Glutamatergic neuron (in vitro differentiated cells): Measurements from ENCODE around the gene STX16. TPM values are rescaled to one million over a fixed set of nuclear protein-coding genes. Genes with fewer than 3 reads are reported as not detected.

Source experiments
- DNase-seq: peaks from one replicate; pipeline ENCODE4 v3.0.0; 2022
- H3K27ac Mint-ChIP-seq: one replicate; pipeline ENCODE4 v1.8.0; 2020; ENCODE audit warnings: mild to moderate bottlenecking, mixed read lengths, inconsistent platforms; ENCODE audit not compliant: unreplicated experiment
- H3K27me3 Mint-ChIP-seq: one replicate; pipeline ENCODE4 v1.8.0; 2020; ENCODE audit warnings: mild to moderate bottlenecking, moderate library complexity, mixed read lengths, inconsistent platforms; ENCODE audit not compliant: unreplicated experiment
- H3K36me3 Mint-ChIP-seq: one replicate; pipeline ENCODE4 v1.8.0; 2020; ENCODE audit warnings: mild to moderate bottlenecking, mixed read lengths, inconsistent platforms; ENCODE audit not compliant: unreplicated experiment
- H3K4me1 Mint-ChIP-seq: one replicate; pipeline ENCODE4 v1.8.0; 2020; ENCODE audit warnings: mild to moderate bottlenecking, low read depth, mixed read lengths, inconsistent platforms; ENCODE audit not compliant: unreplicated experiment
- H3K4me3 Mint-ChIP-seq: one replicate; pipeline ENCODE4 v1.8.0; 2020; ENCODE audit warnings: mild to moderate bottlenecking, mixed read lengths, inconsistent platforms; ENCODE audit not compliant: unreplicated experiment
- H3K9me3 Mint-ChIP-seq: one replicate; pipeline ENCODE4 v1.8.0; 2020; ENCODE audit warnings: mild to moderate bottlenecking, moderate library complexity, mixed read lengths, inconsistent platforms; ENCODE audit not compliant: unreplicated experiment
- total RNA-seq: library from RNA; stranded (reverse); fragmentation: NEBNext Ultra II Directional; extraction: Animal tissue kit (Norgen Biotek cat#: 25700); gene quantifications from one replicate; pipeline ENCODE4 v1.2.1, GENCODE V29; 2021; ENCODE audit not compliant: unreplicated experiment
- TF ChIP-seq, protein P1 (sequence below): fragments of 200-600 bp; sonication (generic); IDR thresholded peaks from one replicate; pipeline ENCODE4 v1.5.0; 2021; ENCODE audit not compliant: partially characterized antibody, unreplicated experiment

STX16 gene
- total RNA-seq, 1 donor from 2014 or later: 71.2 TPM

DNA sequence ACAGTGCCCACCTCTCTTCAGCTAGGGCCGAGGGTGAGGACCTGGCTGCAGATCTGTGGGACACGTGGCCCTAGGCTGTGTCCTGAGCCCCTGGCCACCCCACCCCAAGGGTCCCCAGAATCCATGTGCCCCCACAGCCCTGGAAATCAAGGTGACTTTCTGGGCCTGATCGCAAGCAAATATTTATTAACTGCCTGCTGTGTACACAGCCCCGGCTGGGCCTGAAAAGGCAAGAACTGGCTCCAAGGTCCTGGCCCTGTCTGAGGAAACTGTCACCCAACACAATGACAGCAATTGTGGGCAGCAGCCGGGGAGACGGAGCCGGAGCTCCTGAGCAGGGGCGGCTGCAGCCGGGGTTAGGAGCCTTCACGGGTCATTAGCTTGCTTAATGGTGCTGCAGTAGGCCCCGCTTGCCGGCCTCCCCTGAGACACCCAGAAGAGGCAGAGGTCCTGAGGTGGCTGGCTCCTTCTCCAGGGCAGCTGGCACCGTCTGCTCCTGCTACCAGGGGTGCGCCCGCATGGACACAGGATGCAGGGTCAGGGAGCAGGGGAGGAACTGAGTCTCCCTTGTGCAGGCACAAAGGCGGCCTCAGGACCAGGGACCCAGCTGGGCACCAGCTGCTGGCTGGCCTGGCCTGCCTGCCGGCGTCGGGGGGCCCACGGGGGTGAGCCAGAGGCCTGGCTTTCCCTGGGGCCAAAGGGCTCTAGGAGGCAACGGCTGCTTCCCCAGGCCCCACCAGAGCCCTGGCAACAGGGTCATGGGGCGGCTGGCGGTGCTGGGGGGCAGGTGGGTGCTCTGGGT lies 65.6 kb downstream of the STX16 start:
- Mint-ChIP-seq H3K36me3 (no peaks in the 10 kb centered on the region), H3K27me3 (peaks cover 6% of the 10 kb centered on the region), H3K9me3 (peaks cover 3% of the 10 kb centered on the region), H3K27ac (peak overlapping the region; percentile 43), H3K4me3 (no peak overlapping the region), H3K4me1 (peaks cover 16% of the 10 kb centered on the region)
- TF ChIP-seq, protein P1, sequence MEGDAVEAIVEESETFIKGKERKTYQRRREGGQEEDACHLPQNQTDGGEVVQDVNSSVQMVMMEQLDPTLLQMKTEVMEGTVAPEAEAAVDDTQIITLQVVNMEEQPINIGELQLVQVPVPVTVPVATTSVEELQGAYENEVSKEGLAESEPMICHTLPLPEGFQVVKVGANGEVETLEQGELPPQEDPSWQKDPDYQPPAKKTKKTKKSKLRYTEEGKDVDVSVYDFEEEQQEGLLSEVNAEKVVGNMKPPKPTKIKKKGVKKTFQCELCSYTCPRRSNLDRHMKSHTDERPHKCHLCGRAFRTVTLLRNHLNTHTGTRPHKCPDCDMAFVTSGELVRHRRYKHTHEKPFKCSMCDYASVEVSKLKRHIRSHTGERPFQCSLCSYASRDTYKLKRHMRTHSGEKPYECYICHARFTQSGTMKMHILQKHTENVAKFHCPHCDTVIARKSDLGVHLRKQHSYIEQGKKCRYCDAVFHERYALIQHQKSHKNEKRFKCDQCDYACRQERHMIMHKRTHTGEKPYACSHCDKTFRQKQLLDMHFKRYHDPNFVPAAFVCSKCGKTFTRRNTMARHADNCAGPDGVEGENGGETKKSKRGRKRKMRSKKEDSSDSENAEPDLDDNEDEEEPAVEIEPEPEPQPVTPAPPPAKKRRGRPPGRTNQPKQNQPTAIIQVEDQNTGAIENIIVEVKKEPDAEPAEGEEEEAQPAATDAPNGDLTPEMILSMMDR: no peak
- peak; percentile 87 for DNase-seq

DNA sequence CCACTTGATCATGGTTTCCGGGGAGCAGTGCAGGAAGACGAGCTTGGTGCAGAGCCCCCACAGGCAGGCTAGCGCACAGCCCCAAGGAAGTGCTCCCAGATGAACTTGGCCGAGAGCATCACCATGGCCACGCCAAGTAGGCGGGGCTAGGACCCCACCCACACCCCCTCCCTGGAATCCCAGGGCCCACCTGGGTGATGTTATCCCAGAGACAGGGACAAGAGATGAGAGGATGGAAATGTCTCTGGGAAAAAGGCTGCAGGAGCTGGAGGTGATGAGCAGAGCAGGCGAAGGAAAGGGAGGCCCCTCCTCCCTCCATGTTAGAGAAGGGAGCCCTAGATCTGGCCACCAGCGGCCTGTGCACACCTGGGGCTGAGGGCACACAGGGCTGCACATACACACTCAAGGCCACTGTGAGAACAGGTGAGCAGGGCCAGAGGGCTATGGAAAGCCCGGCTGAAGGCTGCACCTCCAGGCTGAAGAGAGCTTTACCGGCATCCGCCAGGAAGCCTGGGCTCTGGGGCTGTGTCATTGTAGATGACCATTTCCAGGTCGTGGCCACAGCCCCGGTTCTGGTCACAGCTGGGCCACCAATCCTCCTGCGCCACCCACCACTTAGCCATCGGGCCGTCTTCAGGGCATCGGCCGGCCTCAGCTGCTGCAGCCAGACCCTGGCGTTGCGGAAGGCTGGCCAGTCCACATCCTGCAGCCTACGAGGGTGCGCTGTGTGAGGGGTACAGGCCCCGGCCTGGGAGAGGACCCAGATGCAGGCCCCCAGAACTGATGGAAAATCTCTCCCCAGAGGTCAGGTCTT lies 66.4 kb downstream of the STX16 start:
- no peak overlapping the region for H3K4me3 Mint-ChIP-seq
- H3K9me3 Mint-ChIP-seq: peaks cover 3% of the 10 kb centered on the region
- DNase-seq: no peak
- H3K27ac Mint-ChIP-seq: peak overlapping the region; percentile 43
- peaks cover 6% of the 10 kb centered on the region for H3K27me3 Mint-ChIP-seq
- TF ChIP-seq, protein P1: no peak
- peaks cover 13% of the 10 kb centered on the region for H3K4me1 Mint-ChIP-seq
- no peaks in the 10 kb centered on the region for H3K36me3 Mint-ChIP-seq

DNA sequence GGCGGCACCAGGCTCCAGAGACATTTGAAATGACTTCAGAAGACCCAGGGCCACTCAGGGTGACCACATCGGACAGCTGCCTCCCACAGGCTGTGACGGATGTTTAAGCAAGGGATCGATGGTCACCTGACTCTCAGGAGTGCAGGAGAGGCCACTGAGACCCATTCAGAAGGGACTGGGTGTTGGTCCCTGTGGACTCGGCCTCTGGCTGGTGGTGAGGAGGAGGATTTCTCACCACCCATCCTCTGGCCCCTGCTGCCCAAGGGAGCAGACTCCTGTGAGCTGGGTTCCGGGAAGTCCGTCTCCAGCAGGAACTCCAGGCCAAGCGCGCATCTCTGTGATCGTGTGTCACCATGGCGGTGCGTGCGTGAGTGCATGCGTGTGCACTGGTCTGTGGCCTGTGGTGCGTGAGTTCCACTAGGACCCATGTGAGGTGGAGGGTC lies 67.1 kb downstream of the STX16 start:
- Mint-ChIP-seq H3K36me3 (no peaks in the 10 kb centered on the region), H3K4me1 (peaks cover 13% of the 10 kb centered on the region), H3K4me3 (no peak overlapping the region), H3K27me3 (peaks cover 6% of the 10 kb centered on the region), H3K9me3 (peaks cover 3% of the 10 kb centered on the region), H3K27ac (no peak overlapping the region)
- DNase-seq: no peak
- TF ChIP-seq, protein P1: no peak

DNA sequence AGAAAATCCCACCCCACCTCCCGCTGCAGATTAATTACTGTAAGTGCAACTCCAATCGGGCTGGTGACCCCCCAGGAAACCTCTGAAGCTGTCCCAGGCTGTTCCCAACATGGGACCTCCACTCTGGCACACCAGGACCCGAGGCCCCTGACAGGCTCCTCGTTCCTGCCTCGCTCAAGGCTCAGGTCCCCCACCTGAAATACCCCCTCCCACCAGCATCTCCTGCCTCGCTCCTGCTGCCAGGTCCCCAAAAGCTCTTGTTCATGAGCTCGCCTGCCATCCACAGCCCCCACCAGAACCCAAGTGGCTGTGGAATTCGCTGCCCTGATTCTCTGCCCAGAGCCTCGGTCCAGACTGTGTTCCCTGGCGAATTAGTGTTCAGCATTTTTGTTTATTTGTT lies 67.6 kb downstream of the STX16 start:
- Mint-ChIP-seq H3K4me1 (peaks cover 13% of the 10 kb centered on the region), H3K36me3 (no peaks in the 10 kb centered on the region), H3K27ac (no peak overlapping the region), H3K27me3 (peaks cover 6% of the 10 kb centered on the region), H3K4me3 (no peak overlapping the region), H3K9me3 (peaks cover 3% of the 10 kb centered on the region)
- TF ChIP-seq, protein P1: no peak
- no peak for DNase-seq
